OCI-LY1 (cell line): ENCODE data around the gene PPDPF.
"Not testable (repeated sequence)": the region's sequence is repeated elsewhere in the genome, so short reads cannot be mapped to it uniquely, and the experiment has no call there.

ENCODE experiments used
- H2AFZ ChIP-seq: fragments of 200-600 bp; sonication (generic), shearing (Covaris generic); 2 replicates; pipeline ENCODE4 v1.6.0; 2014; ENCODE audit warnings: antibody characterized with exemption, mild to moderate bottlenecking, low read length
- H3F3A ChIP-seq: fragments of 200-600 bp; sonication (generic), shearing (Covaris generic); 2 replicates; pipeline ENCODE4 v1.6.0; 2014; ENCODE audit warnings: mild to moderate bottlenecking, antibody characterized with exemption, low read length, moderate library complexity; ENCODE audit not compliant: insufficient read depth
- H3K27ac ChIP-seq: fragments of 200-600 bp; sonication (generic); 2 replicates; pipeline ENCODE4 v1.5.1; 2014; ENCODE audit warnings: low read length, mixed run types, mild to moderate bottlenecking, low read depth; ENCODE audit not compliant: poor library complexity, severe bottlenecking
- H3K27me3 ChIP-seq: fragments of 200-600 bp; sonication (generic); 2 replicates; pipeline ENCODE4 v1.6.0; 2014; ENCODE audit warnings: antibody characterized with exemption, mild to moderate bottlenecking, low read length, moderate library complexity; ENCODE audit not compliant: insufficient read depth
- H3K36me3 ChIP-seq: fragments of 200-600 bp; sonication (generic); 2 replicates; pipeline ENCODE4 v1.6.1; 2014; ENCODE audit warnings: mild to moderate bottlenecking, antibody characterized with exemption, low read length, moderate library complexity, mixed read lengths; ENCODE audit not compliant: insufficient read depth
- H3K4me1 ChIP-seq: fragments of 200-600 bp; sonication (generic); 2 replicates; pipeline ENCODE4 v1.5.1; 2014; ENCODE audit warnings: mild to moderate bottlenecking, low read length, moderate library complexity; ENCODE audit not compliant: insufficient read depth, severe bottlenecking
- H3K4me2 ChIP-seq: fragments of 200-600 bp; sonication (generic), shearing (Covaris generic); 2 replicates; pipeline ENCODE4 v1.6.1; 2014; ENCODE audit warnings: low read length
- H3K4me3 ChIP-seq: fragments of 200-600 bp; sonication (generic); 2 replicates; pipeline ENCODE4 v1.5.1; 2014; ENCODE audit warnings: low read length, low read depth, mild to moderate bottlenecking, mixed read lengths; ENCODE audit not compliant: poor library complexity, severe bottlenecking
- H3K79me2 ChIP-seq: fragments of 200-600 bp; shearing (Covaris generic); 2 replicates; pipeline ENCODE4 v1.6.1; 2016; ENCODE audit warnings: mixed run types, low read length, mixed read lengths; ENCODE audit not compliant: insufficient read depth
- H3K9ac ChIP-seq: fragments of 200-600 bp; sonication (generic), shearing (Covaris generic); 2 replicates; pipeline ENCODE4 v1.6.1; 2014; ENCODE audit warnings: mild to moderate bottlenecking, low read length, mixed read lengths
- H3K9me2 ChIP-seq: fragments of 200-600 bp; sonication (generic), shearing (Covaris generic); 2 replicates; pipeline ENCODE4 v1.6.1; 2014; ENCODE audit warnings: low read depth, mild to moderate bottlenecking, low read length, mixed read lengths
- H3K9me3 ChIP-seq: fragments of 200-600 bp; shearing (Covaris generic); 2 replicates; pipeline ENCODE4 v1.6.1; 2014; ENCODE audit warnings: low read length, mixed read lengths
- H4K20me1 ChIP-seq: fragments of 200-600 bp; sonication (generic), shearing (Covaris generic); 2 replicates; pipeline ENCODE4 v1.6.0; 2016; ENCODE audit warnings: mild to moderate bottlenecking, low read length; ENCODE audit not compliant: insufficient read depth
- EZH2 ChIP-seq: fragments of 200-600 bp; sonication (generic), shearing (Covaris generic); IDR thresholded peaks from 2 replicates; pipeline ENCODE4 v1.8.0; 2017; ENCODE audit warnings: borderline replicate concordance, mixed run types, mild to moderate bottlenecking, antibody characterized with exemption, low read length, moderate library complexity, mixed read lengths
- TF ChIP-seq, protein P1 (sequence below): fragments of 200-600 bp; sonication (generic), shearing (Covaris generic); IDR thresholded peaks from 2 replicates; pipeline ENCODE4 v1.5.1; 2017; ENCODE audit warnings: mild to moderate bottlenecking, antibody characterized with exemption, low read length, moderate library complexity, mixed read lengths

The PPDPF gene

DNA sequence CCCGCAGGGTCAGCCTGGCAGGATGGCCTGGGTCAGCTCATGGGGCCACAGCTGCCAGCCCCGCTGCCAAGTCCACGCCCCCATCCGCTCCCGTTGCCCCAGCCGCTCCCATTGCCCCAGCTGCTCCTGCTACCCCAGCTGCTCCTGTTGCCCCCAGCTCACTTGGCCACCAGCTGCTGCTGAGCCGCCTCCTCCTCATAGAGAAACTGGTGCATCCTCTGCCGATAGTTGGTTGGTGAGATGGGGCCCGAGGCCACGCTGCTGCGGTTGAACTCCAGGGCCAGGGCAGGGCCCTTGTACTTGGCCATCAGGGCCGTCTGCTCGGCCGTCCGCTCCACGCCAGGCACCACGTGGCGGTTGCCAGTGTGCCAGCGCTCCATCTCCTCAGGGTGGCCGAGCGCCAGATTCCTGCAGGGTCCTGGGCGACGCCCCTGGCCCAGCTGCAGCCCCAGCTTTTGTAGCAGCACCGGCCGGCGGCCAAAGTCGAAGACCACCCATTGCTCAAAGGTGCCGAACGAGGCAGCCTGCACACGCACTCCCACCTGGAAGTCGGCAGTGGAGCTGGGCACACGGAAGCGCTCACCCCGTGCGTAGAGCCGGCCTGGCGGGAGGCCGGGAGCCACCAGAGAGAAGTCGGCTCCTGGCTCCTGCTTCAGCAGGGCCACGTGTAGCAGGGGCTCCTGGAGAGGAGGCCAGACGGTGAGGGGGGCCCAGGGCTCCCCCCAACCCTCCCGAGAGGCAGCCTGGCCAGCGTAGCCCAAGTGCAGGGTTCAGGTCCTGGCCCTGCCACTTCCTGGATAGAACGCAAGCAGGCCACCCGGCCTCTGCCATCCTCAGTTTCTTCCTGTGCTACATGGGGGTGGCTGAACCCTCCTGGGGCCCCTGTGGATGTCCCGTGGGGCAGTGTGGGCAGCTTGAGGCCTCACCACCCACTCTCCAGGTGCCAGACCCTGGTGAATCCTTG, 48.7 kb downstream of the PPDPF start:
- H3K4me1 ChIP-seq = peaks cover 7% of the 10 kb centered on the region
- peaks cover 10% of the 10 kb centered on the region; the same call in 1 of the 2 replicates for H3K27me3 ChIP-seq
- H3K9me3 ChIP-seq = no peaks in the 10 kb centered on the region
- no peak overlapping the region for H3K9ac ChIP-seq
- TF ChIP-seq EZH2 = no peak
- TF ChIP-seq, protein P1, sequence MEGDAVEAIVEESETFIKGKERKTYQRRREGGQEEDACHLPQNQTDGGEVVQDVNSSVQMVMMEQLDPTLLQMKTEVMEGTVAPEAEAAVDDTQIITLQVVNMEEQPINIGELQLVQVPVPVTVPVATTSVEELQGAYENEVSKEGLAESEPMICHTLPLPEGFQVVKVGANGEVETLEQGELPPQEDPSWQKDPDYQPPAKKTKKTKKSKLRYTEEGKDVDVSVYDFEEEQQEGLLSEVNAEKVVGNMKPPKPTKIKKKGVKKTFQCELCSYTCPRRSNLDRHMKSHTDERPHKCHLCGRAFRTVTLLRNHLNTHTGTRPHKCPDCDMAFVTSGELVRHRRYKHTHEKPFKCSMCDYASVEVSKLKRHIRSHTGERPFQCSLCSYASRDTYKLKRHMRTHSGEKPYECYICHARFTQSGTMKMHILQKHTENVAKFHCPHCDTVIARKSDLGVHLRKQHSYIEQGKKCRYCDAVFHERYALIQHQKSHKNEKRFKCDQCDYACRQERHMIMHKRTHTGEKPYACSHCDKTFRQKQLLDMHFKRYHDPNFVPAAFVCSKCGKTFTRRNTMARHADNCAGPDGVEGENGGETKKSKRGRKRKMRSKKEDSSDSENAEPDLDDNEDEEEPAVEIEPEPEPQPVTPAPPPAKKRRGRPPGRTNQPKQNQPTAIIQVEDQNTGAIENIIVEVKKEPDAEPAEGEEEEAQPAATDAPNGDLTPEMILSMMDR = no peak
- H3K79me2 ChIP-seq = no peaks in the 10 kb centered on the region
- H2AFZ ChIP-seq = no peak overlapping the region
- H3K9me2 ChIP-seq = no peaks in the 10 kb centered on the region
- no peak overlapping the region for H3K27ac ChIP-seq
- no peaks in the 10 kb centered on the region for H3K36me3 ChIP-seq
- no peak overlapping the region for H3K4me3 ChIP-seq
- no peaks in the 10 kb centered on the region for H4K20me1 ChIP-seq
- H3K4me2 ChIP-seq = no peak overlapping the region
- no peaks in the 10 kb centered on the region for H3F3A ChIP-seq

DNA sequence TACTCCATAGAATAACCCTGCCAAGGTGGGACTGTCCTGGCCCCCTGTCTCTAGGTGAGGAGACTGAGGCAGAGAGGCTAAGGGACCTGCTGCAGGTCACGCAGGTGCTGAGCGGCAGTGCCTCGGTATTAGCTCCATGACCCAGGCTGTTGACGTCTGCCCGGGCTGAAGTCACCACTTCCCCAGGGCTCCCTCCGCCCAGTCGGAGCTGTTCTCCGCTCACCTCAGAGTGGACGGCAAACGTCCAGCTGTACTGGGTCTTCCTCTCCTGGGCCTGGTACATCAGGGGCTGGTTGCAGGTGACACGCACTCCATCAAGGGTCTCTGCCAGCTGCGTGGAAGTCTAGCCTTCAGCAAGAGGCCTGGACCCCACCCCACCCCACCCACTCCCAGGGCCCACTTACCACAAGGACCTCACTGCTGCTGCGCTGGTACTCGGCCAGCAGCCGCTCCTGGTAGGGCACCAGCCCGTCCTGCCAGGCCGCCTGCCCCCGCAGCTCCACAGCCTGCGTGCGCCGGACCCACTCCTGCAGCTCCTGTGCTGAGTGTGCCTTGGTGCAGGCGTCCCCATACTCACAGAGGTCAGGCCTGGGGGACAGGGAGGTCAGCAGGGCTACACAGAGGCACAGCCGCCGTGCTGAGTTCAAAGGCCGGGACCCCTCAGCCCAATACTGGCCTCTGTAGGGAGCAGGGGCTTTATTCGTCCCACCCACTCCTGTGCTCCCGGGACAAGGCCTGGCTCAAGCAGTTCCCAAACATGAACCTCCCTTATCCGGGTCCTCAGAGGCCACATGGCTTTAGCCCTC, 49.9 kb downstream of the PPDPF start:
- peaks cover 10% of the 10 kb centered on the region; the same call in 1 of the 2 replicates for H3K27me3 ChIP-seq

DNA sequence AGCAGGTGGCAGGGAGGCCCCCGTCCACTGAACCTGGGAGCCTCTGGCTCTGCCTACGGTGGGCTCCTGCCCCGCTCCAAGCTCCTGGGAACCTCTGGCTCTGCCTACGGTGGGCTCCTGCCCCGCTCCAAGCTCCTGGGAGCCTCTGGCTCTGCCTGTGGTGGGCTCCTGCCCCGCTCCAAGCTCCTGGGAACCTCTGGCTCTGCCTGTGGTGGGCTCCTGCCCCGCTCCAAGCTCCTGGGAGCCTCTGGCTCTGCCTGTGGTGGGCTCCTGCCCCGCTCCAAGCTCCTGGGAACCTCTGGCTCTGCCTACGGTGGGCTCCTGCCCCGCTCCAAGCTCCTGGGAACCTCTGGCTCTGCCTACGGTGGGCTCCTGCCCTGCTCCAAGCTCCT, 50.5 kb downstream of the PPDPF start:
- not testable (repeated sequence) for H2AFZ ChIP-seq, H3K36me3 ChIP-seq, H4K20me1 ChIP-seq, H3F3A ChIP-seq, H3K9ac ChIP-seq, H3K9me2 ChIP-seq, H3K79me2 ChIP-seq, H3K4me2 ChIP-seq, H3K4me3 ChIP-seq, H3K27ac ChIP-seq, H3K9me3 ChIP-seq
- H3K27me3 ChIP-seq = peaks cover 10% of the 10 kb centered on the region; the same call in 1 of the 2 replicates
- H3K4me1 ChIP-seq = peaks cover 11% of the 10 kb centered on the region

More for the DNA sequence above, 49.9 kb downstream of the PPDPF start:
- H3K9ac ChIP-seq = no peak overlapping the region
- H3K4me3 ChIP-seq = no peak overlapping the region
- no peak overlapping the region for H3K4me2 ChIP-seq
- no peak overlapping the region for H2AFZ ChIP-seq
- H3K79me2 ChIP-seq = no peaks in the 10 kb centered on the region
- H3K9me3 ChIP-seq = no peaks in the 10 kb centered on the region
- no peaks in the 10 kb centered on the region for H3K9me2 ChIP-seq
- TF ChIP-seq, protein P1 = no peak
- TF ChIP-seq EZH2 = no peak
- no peaks in the 10 kb centered on the region for H3K36me3 ChIP-seq
- H3K27ac ChIP-seq = no peak overlapping the region
- H3F3A ChIP-seq = no peaks in the 10 kb centered on the region
- H3K4me1 ChIP-seq = peaks cover 11% of the 10 kb centered on the region
- H4K20me1 ChIP-seq = no peaks in the 10 kb centered on the region
